Right ventricle myocardium superior (tissue), 1 donor: Measurements from ENCODE around the gene IRF1. TPM values are rescaled to one million over a fixed set of nuclear protein-coding genes. Genes with fewer than 3 reads are reported as not detected.

Source experiments
- ATAC-seq: fragments of 200-7000 bp; cut with Tn5 transposase; one replicate; pipeline ENCODE4 v1.9.1; 2020; ENCODE audit warnings: mild to moderate bottlenecking; ENCODE audit not compliant: poor library complexity
- DNase-seq: peaks from one replicate; pipeline ENCODE4 v3.0.0-alpha.2; 2020
- intact Hi-C: fragments of 100-400 bp; cut with DNase I; formaldehyde crosslinking; loops from one replicate; pipeline ENCODE4 v1.11.2; 2022
- total RNA-seq: library from RNA; stranded (reverse); fragmentation: NEBNext Ultra II Directional; extraction: Animal tissue kit (Norgen Biotek cat#: 25700); gene quantifications from one replicate; pipeline ENCODE4 v1.2.1, GENCODE V29; 2021
- donor health status: DM: no; HTN: yes; CAD: no; lungs with severe emphysema.

Gene IRF1
- total RNA-seq, 1 donor from 2014 or later: 12.5 TPM

- DNase-seq (no peak), ATAC-seq (no peak)
- intact Hi-C loops: no loop called here
These were observed 10.5 kb downstream of the IRF1 start for GRCh38 chr5:132480042-132480441.

GRCh38 chr5:132479111-132479951, 11.2 kb downstream of the IRF1 start:
- ATAC-seq (no peak), DNase-seq (no peak)
- intact Hi-C loops: no loop called here

GRCh38 chr5:132478366-132478871, 12.2 kb downstream of the IRF1 start:
- DNase-seq: no peak
- no peak for ATAC-seq
- intact Hi-C loops: no loop called here

GRCh38 chr5:132477784-132478365, 12.7 kb downstream of the IRF1 start:
- intact Hi-C loops: no loop called here
- DNase-seq: no peak

GRCh38 chr5:132476876-132477781, 13.4 kb downstream of the IRF1 start:
- DNase-seq: no peak
- intact Hi-C loops: no loop called here
- ATAC-seq: no peak

More at GRCh38 chr5:132477784-132478365, 12.7 kb downstream of the IRF1 start:
- peak; percentile 2 for ATAC-seq

GRCh38 chr5:132475987-132476875, 14.3 kb downstream of the IRF1 start:
- DNase-seq: no peak
- intact Hi-C loops: no loop called here
- peak; percentile 69 for ATAC-seq

- DNase-seq (no peak), ATAC-seq (peak; percentile 65)
- intact Hi-C loops: no loop called here
These were observed 15.1 kb downstream of the IRF1 start for GRCh38 chr5:132475497-132475882.

- no peak for ATAC-seq
- intact Hi-C loops: no loop called here
- no peak for DNase-seq
These were observed 15.6 kb downstream of the IRF1 start for GRCh38 chr5:132474881-132475496.

- DNase-seq: no peak
- ATAC-seq: no peak
- intact Hi-C loops: no loop called here
These were observed 16.3 kb downstream of the IRF1 start for GRCh38 chr5:132474131-132474723.

- DNase-seq (no peak), ATAC-seq (no peak)
- intact Hi-C loops: no loop called here
These were observed 16.9 kb downstream of the IRF1 start for GRCh38 chr5:132473668-132474067.

GRCh38 chr5:132473019-132473531, 17.5 kb downstream of the IRF1 start:
- intact Hi-C loops: no loop called here
- ATAC-seq (no peak), DNase-seq (no peak)

- ATAC-seq: no peak
- DNase-seq: no peak
- intact Hi-C loops: no loop called here
These were observed 18.1 kb downstream of the IRF1 start for GRCh38 chr5:132472431-132472830.

GRCh38 chr5:132471944-132472343, 18.6 kb downstream of the IRF1 start:
- intact Hi-C loops: no loop called here
- DNase-seq (no peak), ATAC-seq (no peak)

- DNase-seq: no peak
- ATAC-seq: no peak
- intact Hi-C loops: no loop called here
These were observed 19.2 kb downstream of the IRF1 start for GRCh38 chr5:132471151-132471907.

- DNase-seq: no peak
- intact Hi-C loops: no loop called here
- ATAC-seq: no peak
These were observed 20.0 kb downstream of the IRF1 start for GRCh38 chr5:132470596-132470995.

- no peak for DNase-seq
These were observed 20.6 kb downstream of the IRF1 start for GRCh38 chr5:132470010-132470392.

More at GRCh38 chr5:132470010-132470392, 20.6 kb downstream of the IRF1 start:
- intact Hi-C loops: no loop called here
- no peak for ATAC-seq
